ENCODE results near the gene RFPL3. TPM values are rescaled to one million over a fixed set of nuclear protein-coding genes. Genes with fewer than 3 reads are reported as not detected.

The RFPL3 gene
- total and polyA plus RNA-seq, 10 of the 15 experiments (the other 5 are each of a cell fraction or from before 2014, with no cell fraction given): not detected

DNA sequence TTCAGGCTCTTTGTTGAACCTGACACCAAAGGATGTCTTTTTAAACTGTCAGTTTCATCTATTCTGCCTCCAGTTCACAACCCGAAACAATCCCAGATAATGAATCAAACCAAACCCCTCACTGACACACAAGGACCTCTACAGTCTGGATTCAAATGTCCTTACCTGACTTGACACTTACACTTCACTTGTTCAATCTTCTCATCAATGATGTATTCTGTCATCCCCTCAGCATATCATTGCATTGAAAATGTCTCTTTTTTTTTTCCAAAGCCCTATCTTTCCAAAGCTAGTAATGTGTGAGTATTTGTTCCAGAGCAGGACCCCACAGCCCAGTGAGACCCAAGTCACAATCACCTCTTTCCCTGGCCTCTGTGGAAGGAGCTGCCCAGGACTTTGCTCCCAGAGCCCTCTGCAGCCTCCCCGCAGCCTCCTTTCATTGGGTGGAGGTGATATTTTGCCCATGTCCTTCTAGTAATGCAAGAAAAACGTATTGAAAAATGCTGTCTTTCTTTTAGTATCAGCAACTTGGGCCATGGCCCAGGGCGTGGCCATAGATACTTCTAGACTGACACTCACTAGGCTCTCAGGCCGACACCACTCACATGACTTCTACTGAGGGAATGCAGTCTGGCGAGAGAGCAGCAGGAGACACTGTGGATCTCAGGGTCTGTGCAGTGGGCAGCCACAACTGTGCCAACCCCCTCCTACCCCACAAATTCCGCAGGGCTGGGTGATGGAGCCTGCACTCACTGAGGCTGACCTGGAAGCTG lies 18.2 kb downstream of the RFPL3 start:
- ATAC-seq (no peak), DNase-seq (ENCODE audit: low read depth, low spot score) (no peak), FAIRE-seq (no peak)
- no peak overlapping the region for H3K27ac ChIP-seq (ENCODE audit: control insufficient read depth, insufficient read depth)
- no peaks in the 10 kb centered on the region for H3K79me2 ChIP-seq (ENCODE audit: control insufficient read depth, insufficient read depth, low read length)
- RAD21 ChIA-PET (ENCODE audit: unreplicated experiment): no interaction called here
- WGBS (ENCODE audit: insufficient coverage, insufficient replicate concordance, low lambda C conversion rate, missing lambda C conversion rate): 46% methylated on average over 7 of the region's 7 CpGs
- POLR2A ChIA-PET: no interaction called here
- BruUV-seq (replicated peaks): no TSS peak
- in situ Hi-C loops (cut with MboI): no loop called here
- no peaks in the 10 kb centered on the region for H3K9me3 ChIP-seq (replicated peaks; ENCODE audit: control insufficient read depth, insufficient read depth, low read length)
- CTCF ChIA-PET: no interaction called here
- H3K4me2 ChIP-seq (ENCODE audit: control insufficient read depth, insufficient read depth): no peak overlapping the region
- no peaks in the 10 kb centered on the region for H4K20me1 ChIP-seq (ENCODE audit: control insufficient read depth, insufficient read depth)
- no peaks in the 10 kb centered on the region for H3K27me3 ChIP-seq (replicated peaks in 1 of 2; ENCODE audit: control insufficient read depth in 2 of 2, insufficient read depth in 2 of 2, low read length in 1 of 2)
- H3K36me3 ChIP-seq (ENCODE audit: control insufficient read depth in 2 of 2, insufficient read depth in 2 of 2, low read length in 1 of 2): no peaks in the 10 kb centered on the region
- H3K4me3 ChIP-seq: no peak overlapping the region
- intact Hi-C loops (cut with micrococcal nuclease; ENCODE audit: unreplicated experiment): no loop called here
- SMC1A ChIA-PET (ENCODE audit: uncharacterized antibody, unreplicated experiment): no interaction called here
- TF ChIP-seq, protein P1, sequence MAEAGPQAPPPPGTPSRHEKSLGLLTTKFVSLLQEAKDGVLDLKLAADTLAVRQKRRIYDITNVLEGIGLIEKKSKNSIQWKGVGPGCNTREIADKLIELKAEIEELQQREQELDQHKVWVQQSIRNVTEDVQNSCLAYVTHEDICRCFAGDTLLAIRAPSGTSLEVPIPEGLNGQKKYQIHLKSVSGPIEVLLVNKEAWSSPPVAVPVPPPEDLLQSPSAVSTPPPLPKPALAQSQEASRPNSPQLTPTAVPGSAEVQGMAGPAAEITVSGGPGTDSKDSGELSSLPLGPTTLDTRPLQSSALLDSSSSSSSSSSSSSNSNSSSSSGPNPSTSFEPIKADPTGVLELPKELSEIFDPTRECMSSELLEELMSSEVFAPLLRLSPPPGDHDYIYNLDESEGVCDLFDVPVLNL (IDR thresholded peaks at IDR 0.05; ENCODE audit: low read depth, low read length): no peak
- TF ChIP-seq CREB1 (IDR thresholded peaks at IDR 0.05; ENCODE audit: low read depth): no peak
- TF ChIP-seq IRF4 (IDR thresholded peaks at IDR 0.05; ENCODE audit: low read depth, low read length): no peak
- TF ChIP-seq NFYB (IDR thresholded peaks at IDR 0.05; ENCODE audit: insufficient read depth, low read depth, low read length): no peak
- TF ChIP-seq, protein P2, sequence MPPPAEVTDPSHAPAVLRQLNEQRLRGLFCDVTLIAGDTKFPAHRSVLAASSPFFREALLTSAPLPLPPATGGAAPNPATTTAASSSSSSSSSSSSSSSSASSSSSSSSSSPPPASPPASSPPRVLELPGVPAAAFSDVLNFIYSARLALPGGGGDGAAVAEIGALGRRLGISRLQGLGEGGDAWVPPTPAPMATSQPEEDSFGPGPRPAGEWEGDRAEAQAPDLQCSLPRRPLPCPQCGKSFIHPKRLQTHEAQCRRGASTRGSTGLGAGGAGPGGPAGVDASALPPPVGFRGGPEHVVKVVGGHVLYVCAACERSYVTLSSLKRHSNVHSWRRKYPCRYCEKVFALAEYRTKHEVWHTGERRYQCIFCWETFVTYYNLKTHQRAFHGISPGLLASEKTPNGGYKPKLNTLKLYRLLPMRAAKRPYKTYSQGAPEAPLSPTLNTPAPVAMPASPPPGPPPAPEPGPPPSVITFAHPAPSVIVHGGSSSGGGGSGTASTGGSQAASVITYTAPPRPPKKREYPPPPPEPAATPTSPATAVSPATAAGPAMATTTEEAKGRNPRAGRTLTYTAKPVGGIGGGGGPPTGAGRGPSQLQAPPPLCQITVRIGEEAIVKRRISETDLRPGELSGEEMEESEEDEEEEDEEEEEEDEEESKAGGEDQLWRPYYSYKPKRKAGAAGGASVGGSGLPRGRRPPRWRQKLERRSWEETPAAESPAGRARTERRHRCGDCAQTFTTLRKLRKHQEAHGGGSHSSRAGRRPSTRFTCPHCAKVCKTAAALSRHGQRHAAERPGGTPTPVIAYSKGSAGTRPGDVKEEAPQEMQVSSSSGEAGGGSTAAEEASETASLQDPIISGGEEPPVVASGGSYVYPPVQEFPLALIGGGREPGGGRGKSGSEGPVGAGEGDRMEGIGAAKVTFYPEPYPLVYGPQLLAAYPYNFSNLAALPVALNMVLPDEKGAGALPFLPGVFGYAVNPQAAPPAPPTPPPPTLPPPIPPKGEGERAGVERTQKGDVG (CRISPR knock-in tag; IDR thresholded peaks at IDR 0.05): no peak
- no peak for TF ChIP-seq SREBF2 (IDR thresholded peaks at IDR 0.05; ENCODE audit: low read length)
- TF ChIP-seq, protein P3, sequence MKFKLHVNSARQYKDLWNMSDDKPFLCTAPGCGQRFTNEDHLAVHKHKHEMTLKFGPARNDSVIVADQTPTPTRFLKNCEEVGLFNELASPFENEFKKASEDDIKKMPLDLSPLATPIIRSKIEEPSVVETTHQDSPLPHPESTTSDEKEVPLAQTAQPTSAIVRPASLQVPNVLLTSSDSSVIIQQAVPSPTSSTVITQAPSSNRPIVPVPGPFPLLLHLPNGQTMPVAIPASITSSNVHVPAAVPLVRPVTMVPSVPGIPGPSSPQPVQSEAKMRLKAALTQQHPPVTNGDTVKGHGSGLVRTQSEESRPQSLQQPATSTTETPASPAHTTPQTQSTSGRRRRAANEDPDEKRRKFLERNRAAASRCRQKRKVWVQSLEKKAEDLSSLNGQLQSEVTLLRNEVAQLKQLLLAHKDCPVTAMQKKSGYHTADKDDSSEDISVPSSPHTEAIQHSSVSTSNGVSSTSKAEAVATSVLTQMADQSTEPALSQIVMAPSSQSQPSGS (IDR thresholded peaks at IDR 0.05; ENCODE audit: low read length): no peak
- no peak for TF ChIP-seq BACH1 (IDR thresholded peaks at IDR 0.05; ENCODE audit: borderline replicate concordance)
- H3K4me1 ChIP-seq (ENCODE audit: control insufficient read depth, insufficient read depth, low read length): no peaks in the 10 kb centered on the region
- no peak overlapping the region for H3K9ac ChIP-seq (ENCODE audit: control insufficient read depth, insufficient read depth, low read length)
- H2AFZ ChIP-seq (ENCODE audit: control insufficient read depth, low read depth, low read length): no peak overlapping the region

Data from GM12878 (cell line).